Endodermal cell (in vitro differentiated cells): Measurements from ENCODE around the gene GLIS1. TPM values are rescaled to one million over a fixed set of nuclear protein-coding genes. Genes with fewer than 3 reads are reported as not detected.

Experiments used
- DNase-seq: peaks from one replicate; pipeline ENCODE4 v3.0.0-alpha.2; 2017
- H3K27ac ChIP-seq: 2 replicates; pipeline ENCODE4 v1.5.1; 2013; ENCODE audit warnings: mild to moderate bottlenecking, low read depth, low read length, moderate library complexity
- H3K27me3 ChIP-seq: 2 replicates; pipeline ENCODE4 v1.6.1; 2013; ENCODE audit warnings: mild to moderate bottlenecking, low read length, moderate library complexity; ENCODE audit not compliant: insufficient read depth, control insufficient read depth, poor library complexity, severe bottlenecking
- H3K36me3 ChIP-seq: 2 replicates; pipeline ENCODE4 v1.7.0; 2013; ENCODE audit warnings: mild to moderate bottlenecking, low read length, moderate library complexity; ENCODE audit not compliant: control insufficient read depth, insufficient read depth
- H3K4me1 ChIP-seq: one replicate; pipeline ENCODE4 v1.7.0; 2013; ENCODE audit warnings: low read length; ENCODE audit not compliant: control insufficient read depth, insufficient read depth
- H3K4me3 ChIP-seq: 2 replicates; pipeline ENCODE4 v1.5.1; 2013; ENCODE audit warnings: mild to moderate bottlenecking, low read length, moderate library complexity
- H3K9ac ChIP-seq: 2 replicates; pipeline ENCODE4 v1.6.1; 2013; ENCODE audit warnings: mild to moderate bottlenecking, low read length, moderate library complexity; ENCODE audit not compliant: poor library complexity, severe bottlenecking; ENCODE audit errors: extremely low read depth
- H3K9me3 ChIP-seq: 2 replicates; pipeline ENCODE4 v1.6.1; 2013; ENCODE audit warnings: mild to moderate bottlenecking, low read length, moderate library complexity; ENCODE audit not compliant: control insufficient read depth
- H3K27ac Mint-ChIP-seq: 2 replicates; pipeline ENCODE4 v1.8.0; 2020; ENCODE audit warnings: mixed read lengths
- H3K27me3 Mint-ChIP-seq: 2 replicates; pipeline ENCODE4 v1.8.0; 2021; ENCODE audit warnings: mild to moderate bottlenecking, mixed read lengths; ENCODE audit not compliant: insufficient read depth
- H3K36me3 Mint-ChIP-seq: 2 replicates; pipeline ENCODE4 v1.8.0; 2020; ENCODE audit warnings: low read depth, mixed read lengths
- H3K4me1 Mint-ChIP-seq: 2 replicates; pipeline ENCODE4 v1.8.0; 2020; ENCODE audit warnings: mixed read lengths
- H3K4me3 Mint-ChIP-seq: 2 replicates; pipeline ENCODE4 v1.8.0; 2020; ENCODE audit warnings: mild to moderate bottlenecking, moderate library complexity, mixed read lengths
- H3K9me3 Mint-ChIP-seq: 2 replicates; pipeline ENCODE4 v1.8.0; 2020; ENCODE audit warnings: mild to moderate bottlenecking, mixed read lengths
- WGBS, 2 experiments: methylation state at CpG; one replicate each; pipeline versions ENCODE4 v1.1.5 to v1.1.7; 2013; ENCODE audit warnings: missing lambda C conversion rate in 2 of 2, mixed read lengths in 1 of 2; ENCODE audit not compliant: insufficient coverage in 1 of 2, insufficient read length in 1 of 2; 5-methylcytosine and 5-hydroxymethylcytosine counted together
- total RNA-seq, 2 donors: library from RNA; stranded (reverse); fragmentation: NEBNext Ultra II Directional in 1 of 2; extraction: Animal tissue kit (Norgen Biotek cat#: 25700) in 1 of 2; gene quantifications; 2 replicates in 1 of 2; 3 replicates in 1 of 2; pipeline ENCODE4 v1.2.1, GENCODE V29; 2021
- TF ChIP-seq, protein P1 (sequence below): fragments of 200-600 bp; sonication (generic); conservative IDR thresholded peaks from 2 replicates; pipeline ENCODE4 v1.5.0; 2021; ENCODE audit warnings: antibody characterized with exemption, mild to moderate bottlenecking

Gene GLIS1
- total RNA-seq, 2 donors from 2014 or later, result 2.1 to 3.9 TPM

DNA sequence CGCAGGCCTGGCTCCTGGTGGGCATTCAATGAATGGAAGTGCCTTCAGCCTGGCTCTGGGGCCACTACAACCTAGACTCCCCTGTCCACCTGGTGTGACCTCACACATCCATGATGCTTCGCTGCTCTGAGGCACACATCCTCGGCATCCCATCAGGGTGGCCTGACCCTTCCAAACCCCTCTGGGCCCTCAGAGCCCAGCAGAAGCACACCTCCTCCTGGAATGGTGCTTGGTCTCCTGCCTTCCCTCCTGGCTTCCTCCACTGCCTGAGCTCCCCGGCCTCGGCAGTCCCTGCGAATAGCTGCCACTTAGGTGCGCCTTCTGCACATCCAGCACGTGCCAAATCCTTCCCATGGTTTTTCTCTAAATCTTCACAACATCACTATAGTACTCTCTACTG is 133.8 kb downstream of the GLIS1 start:
- H3K9ac ChIP-seq, result no peak overlapping the region
- DNase-seq, result peak; percentile 41
- H3K9me3 ChIP-seq, result peaks cover 5% of the 10 kb centered on the region
- Mint-ChIP-seq H3K9me3 (peaks cover 7% of the 10 kb centered on the region), H3K36me3 (peaks cover 2% of the 10 kb centered on the region), H3K4me3 (no peak overlapping the region), H3K27me3 (peaks cover 4% of the 10 kb centered on the region), H3K27ac (no peak overlapping the region), H3K4me1 (peaks cover 5% of the 10 kb centered on the region)
- no peaks in the 10 kb centered on the region for H3K27me3 ChIP-seq
- H3K4me1 ChIP-seq, result no peaks in the 10 kb centered on the region
- no peak overlapping the region for H3K4me3 ChIP-seq
- TF ChIP-seq, protein P1, sequence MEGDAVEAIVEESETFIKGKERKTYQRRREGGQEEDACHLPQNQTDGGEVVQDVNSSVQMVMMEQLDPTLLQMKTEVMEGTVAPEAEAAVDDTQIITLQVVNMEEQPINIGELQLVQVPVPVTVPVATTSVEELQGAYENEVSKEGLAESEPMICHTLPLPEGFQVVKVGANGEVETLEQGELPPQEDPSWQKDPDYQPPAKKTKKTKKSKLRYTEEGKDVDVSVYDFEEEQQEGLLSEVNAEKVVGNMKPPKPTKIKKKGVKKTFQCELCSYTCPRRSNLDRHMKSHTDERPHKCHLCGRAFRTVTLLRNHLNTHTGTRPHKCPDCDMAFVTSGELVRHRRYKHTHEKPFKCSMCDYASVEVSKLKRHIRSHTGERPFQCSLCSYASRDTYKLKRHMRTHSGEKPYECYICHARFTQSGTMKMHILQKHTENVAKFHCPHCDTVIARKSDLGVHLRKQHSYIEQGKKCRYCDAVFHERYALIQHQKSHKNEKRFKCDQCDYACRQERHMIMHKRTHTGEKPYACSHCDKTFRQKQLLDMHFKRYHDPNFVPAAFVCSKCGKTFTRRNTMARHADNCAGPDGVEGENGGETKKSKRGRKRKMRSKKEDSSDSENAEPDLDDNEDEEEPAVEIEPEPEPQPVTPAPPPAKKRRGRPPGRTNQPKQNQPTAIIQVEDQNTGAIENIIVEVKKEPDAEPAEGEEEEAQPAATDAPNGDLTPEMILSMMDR, result no peak
- no peaks in the 10 kb centered on the region for H3K36me3 ChIP-seq
- H3K27ac ChIP-seq, result no peak overlapping the region
- WGBS, 2 experiments, result 91 to 92% methylated on average over 4 to 8 of the region's 8 CpGs

DNA sequence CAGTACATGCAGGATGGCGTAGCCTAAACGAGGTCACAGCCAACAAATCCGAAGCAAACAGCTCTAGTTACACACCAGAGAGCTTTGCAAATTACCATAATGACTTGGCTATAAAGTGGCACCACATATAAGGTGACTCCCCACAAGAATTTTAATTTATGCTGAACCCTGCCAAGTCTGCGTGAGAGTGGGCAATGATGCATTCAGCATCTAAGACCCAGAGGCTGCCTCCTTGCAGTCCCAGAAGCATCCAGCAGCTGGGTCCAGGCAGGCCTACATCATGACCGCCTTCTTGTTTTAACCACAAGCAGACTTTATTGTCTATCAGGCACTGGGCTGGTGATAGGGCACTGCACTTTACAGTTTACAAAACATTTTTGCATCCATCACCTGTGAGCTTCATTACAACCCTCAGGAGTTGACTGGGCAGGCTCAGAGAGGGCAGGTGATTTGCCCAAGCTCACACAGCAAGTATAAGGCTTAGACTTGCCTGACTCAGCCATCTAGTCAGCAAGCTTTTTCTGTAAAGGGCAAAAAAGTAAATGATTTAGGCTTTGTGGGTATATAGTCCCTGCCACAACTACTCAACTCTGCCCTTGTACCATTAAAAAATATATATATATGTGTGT is 134.6 kb downstream of the GLIS1 start:
- peak; percentile 34 for DNase-seq
- Histone ChIP-seq H3K36me3 (no peaks in the 10 kb centered on the region), H3K27ac (no peak overlapping the region), H3K27me3 (no peaks in the 10 kb centered on the region), H3K9ac (no peak overlapping the region), H3K9me3 (peaks cover under 1% of the 10 kb centered on the region), H3K4me1 (no peaks in the 10 kb centered on the region), H3K4me3 (no peak overlapping the region)
- WGBS, 2 experiments, result 72 to 75% methylated on average over 5 of the region's 5 CpGs
- Mint-ChIP-seq H3K27ac (no peak overlapping the region), H3K36me3 (peaks cover 2% of the 10 kb centered on the region), H3K4me3 (no peak overlapping the region), H3K27me3 (peaks cover 4% of the 10 kb centered on the region), H3K4me1 (peaks cover 5% of the 10 kb centered on the region), H3K9me3 (peaks cover 4% of the 10 kb centered on the region)
- TF ChIP-seq, protein P1, result peak; percentile 16

DNA sequence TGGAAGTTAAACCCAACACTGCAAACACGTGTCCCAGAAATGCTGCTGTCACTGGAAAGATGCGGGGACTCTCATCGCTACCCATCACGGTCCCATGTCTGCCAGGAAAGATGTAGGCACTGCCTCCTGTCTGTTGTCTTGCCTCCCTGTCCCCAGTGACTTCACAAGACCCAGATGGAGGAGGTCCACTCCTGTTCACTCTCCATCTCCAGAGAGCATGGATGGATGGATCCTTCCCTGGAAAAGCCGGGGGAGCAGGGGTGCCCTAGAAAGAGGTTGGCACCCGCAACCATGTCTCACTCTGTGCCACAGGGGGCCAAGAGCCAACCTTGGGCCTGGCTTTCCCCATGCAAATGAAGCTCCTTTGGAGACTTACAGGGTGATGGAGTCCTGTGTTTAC is 135.5 kb downstream of the GLIS1 start:
- Histone ChIP-seq H3K4me3 (no peak overlapping the region), H3K27me3 (no peaks in the 10 kb centered on the region), H3K27ac (no peak overlapping the region), H3K36me3 (no peaks in the 10 kb centered on the region), H3K4me1 (no peaks in the 10 kb centered on the region), H3K9me3 (no peaks in the 10 kb centered on the region), H3K9ac (no peak overlapping the region)
- Mint-ChIP-seq H3K4me1 (peaks cover 5% of the 10 kb centered on the region), H3K4me3 (no peak overlapping the region), H3K27me3 (peaks cover 4% of the 10 kb centered on the region), H3K27ac (no peak overlapping the region), H3K36me3 (no peaks in the 10 kb centered on the region), H3K9me3 (no peaks in the 10 kb centered on the region)
- TF ChIP-seq, protein P1, result no peak
- 93 to 95% methylated on average over 4 to 6 of the region's 6 CpGs for WGBS, 2 experiments
- peak; percentile 33 for DNase-seq
